Measurements from ENCODE around the gene ABHD16A. TPM values are rescaled to one million over a fixed set of nuclear protein-coding genes. Genes with fewer than 3 reads are reported as not detected.

ABHD16A gene
- total and polyA plus RNA-seq, 2 of the 13 experiments (the other 11 are each of a cell fraction or from before 2014, with no cell fraction given): 43.5 to 45.4 TPM

DNA sequence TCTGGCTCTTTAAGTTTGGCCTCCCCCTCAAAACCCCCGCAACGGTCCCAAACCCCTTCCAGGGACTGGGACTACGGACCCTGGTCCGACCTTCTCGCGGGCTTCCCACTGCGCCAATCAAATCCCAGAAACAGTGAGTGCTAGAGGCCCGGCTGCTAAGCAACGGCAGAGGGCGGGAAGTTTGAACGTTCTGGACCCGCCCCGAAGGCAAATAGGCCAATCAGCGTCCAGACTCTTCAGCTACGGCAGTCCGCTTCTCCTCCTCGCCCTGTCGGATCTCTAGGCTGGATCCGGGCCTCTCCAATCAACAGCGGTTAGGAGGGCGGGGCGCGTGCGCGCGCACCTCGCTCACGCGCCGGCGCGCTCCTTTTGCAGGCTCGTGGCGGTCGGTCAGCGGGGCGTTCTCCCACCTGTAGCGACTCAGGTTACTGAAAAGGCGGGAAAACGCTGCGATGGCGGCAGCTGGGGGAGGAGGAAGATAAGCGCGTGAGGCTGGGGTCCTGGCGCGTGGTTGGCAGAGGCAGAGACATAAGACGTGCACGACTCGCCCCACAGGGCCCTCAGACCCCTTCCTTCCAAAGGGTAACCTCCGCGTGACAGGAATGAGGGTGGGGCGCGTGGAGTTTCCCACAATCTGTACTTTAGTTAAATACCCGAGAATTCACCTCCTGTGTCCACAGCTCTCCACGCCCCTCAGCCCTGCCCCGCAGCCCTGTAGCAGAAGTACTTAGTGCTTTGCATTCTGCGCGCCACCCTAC lies 36.7 kb upstream of the ABHD16A start, which contains the start of gene MSH5 (continued):
- TF ChIP-seq, protein P1, sequence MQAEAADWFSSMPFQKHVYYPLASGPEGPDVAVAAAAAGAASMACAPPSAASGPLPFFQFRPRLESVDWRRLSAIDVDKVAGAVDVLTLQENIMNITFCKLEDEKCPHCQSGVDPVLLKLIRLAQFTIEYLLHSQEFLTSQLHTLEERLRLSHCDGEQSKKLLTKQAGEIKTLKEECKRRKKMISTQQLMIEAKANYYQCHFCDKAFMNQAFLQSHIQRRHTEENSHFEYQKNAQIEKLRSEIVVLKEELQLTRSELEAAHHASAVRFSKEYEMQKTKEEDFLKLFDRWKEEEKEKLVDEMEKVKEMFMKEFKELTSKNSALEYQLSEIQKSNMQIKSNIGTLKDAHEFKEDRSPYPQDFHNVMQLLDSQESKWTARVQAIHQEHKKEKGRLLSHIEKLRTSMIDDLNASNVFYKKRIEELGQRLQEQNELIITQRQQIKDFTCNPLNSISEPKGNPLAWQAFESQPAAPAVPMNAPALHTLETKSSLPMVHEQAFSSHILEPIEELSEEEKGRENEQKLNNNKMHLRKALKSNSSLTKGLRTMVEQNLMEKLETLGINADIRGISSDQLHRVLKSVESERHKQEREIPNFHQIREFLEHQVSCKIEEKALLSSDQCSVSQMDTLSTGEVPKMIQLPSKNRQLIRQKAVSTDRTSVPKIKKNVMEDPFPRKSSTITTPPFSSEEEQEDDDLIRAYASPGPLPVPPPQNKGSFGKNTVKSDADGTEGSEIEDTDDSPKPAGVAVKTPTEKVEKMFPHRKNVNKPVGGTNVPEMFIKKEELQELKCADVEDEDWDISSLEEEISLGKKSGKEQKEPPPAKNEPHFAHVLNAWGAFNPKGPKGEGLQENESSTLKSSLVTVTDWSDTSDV (CRISPR knock-in tag; IDR thresholded peaks at IDR 0.05): peak; percentile 96
- TF ChIP-seq, protein P2, sequence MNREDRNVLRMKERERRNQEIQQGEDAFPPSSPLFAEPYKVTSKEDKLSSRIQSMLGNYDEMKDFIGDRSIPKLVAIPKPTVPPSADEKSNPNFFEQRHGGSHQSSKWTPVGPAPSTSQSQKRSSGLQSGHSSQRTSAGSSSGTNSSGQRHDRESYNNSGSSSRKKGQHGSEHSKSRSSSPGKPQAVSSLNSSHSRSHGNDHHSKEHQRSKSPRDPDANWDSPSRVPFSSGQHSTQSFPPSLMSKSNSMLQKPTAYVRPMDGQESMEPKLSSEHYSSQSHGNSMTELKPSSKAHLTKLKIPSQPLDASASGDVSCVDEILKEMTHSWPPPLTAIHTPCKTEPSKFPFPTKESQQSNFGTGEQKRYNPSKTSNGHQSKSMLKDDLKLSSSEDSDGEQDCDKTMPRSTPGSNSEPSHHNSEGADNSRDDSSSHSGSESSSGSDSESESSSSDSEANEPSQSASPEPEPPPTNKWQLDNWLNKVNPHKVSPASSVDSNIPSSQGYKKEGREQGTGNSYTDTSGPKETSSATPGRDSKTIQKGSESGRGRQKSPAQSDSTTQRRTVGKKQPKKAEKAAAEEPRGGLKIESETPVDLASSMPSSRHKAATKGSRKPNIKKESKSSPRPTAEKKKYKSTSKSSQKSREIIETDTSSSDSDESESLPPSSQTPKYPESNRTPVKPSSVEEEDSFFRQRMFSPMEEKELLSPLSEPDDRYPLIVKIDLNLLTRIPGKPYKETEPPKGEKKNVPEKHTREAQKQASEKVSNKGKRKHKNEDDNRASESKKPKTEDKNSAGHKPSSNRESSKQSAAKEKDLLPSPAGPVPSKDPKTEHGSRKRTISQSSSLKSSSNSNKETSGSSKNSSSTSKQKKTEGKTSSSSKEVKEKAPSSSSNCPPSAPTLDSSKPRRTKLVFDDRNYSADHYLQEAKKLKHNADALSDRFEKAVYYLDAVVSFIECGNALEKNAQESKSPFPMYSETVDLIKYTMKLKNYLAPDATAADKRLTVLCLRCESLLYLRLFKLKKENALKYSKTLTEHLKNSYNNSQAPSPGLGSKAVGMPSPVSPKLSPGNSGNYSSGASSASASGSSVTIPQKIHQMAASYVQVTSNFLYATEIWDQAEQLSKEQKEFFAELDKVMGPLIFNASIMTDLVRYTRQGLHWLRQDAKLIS (CRISPR knock-in tag; IDR thresholded peaks at IDR 0.05): no peak
- TF ChIP-seq ETS1 (CRISPR knock-in tag; IDR thresholded peaks at IDR 0.05) (peak; percentile 91; the same call in 1 of the 2 replicates), ZNF251 (CRISPR knock-in tag; IDR thresholded peaks at IDR 0.05) (peak; percentile 97; the same call in 1 of the 2 replicates), ZNF530 (CRISPR knock-in tag; IDR thresholded peaks at IDR 0.05; ENCODE audit: low read depth) (no peak; the same call in none of the 2 replicates), DDIT3 (CRISPR knock-in tag; IDR thresholded peaks at IDR 0.05) (0 out of 2 replicates have a peak, but pooled peaks have one; percentile 36), ZNF12 (CRISPR knock-in tag; IDR thresholded peaks at IDR 0.05) (no peak), DNMT3B (CRISPR knock-in tag; conservative IDR thresholded peaks at IDR 0.05) (peak; percentile 93), ZNF20 (CRISPR knock-in tag; IDR thresholded peaks at IDR 0.05) (peak; percentile 91), ZNF670 (CRISPR knock-in tag; IDR thresholded peaks at IDR 0.05; ENCODE audit: borderline replicate concordance) (peak; percentile 96; the same call in 1 of the 2 replicates), ZNF138 (CRISPR knock-in tag; IDR thresholded peaks at IDR 0.05; ENCODE audit: low read depth) (peak; percentile 76; the same call in 1 of the 2 replicates)
- TF ChIP-seq, protein P3, sequence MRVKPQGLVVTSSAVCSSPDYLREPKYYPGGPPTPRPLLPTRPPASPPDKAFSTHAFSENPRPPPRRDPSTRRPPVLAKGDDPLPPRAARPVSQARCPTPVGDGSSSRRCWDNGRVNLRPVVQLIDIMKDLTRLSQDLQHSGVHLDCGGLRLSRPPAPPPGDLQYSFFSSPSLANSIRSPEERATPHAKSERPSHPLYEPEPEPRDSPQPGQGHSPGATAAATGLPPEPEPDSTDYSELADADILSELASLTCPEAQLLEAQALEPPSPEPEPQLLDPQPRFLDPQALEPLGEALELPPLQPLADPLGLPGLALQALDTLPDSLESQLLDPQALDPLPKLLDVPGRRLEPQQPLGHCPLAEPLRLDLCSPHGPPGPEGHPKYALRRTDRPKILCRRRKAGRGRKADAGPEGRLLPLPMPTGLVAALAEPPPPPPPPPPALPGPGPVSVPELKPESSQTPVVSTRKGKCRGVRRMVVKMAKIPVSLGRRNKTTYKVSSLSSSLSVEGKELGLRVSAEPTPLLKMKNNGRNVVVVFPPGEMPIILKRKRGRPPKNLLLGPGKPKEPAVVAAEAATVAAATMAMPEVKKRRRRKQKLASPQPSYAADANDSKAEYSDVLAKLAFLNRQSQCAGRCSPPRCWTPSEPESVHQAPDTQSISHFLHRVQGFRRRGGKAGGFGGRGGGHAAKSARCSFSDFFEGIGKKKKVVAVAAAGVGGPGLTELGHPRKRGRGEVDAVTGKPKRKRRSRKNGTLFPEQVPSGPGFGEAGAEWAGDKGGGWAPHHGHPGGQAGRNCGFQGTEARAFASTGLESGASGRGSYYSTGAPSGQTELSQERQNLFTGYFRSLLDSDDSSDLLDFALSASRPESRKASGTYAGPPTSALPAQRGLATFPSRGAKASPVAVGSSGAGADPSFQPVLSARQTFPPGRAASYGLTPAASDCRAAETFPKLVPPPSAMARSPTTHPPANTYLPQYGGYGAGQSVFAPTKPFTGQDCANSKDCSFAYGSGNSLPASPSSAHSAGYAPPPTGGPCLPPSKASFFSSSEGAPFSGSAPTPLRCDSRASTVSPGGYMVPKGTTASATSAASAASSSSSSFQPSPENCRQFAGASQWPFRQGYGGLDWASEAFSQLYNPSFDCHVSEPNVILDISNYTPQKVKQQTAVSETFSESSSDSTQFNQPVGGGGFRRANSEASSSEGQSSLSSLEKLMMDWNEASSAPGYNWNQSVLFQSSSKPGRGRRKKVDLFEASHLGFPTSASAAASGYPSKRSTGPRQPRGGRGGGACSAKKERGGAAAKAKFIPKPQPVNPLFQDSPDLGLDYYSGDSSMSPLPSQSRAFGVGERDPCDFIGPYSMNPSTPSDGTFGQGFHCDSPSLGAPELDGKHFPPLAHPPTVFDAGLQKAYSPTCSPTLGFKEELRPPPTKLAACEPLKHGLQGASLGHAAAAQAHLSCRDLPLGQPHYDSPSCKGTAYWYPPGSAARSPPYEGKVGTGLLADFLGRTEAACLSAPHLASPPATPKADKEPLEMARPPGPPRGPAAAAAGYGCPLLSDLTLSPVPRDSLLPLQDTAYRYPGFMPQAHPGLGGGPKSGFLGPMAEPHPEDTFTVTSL (CRISPR knock-in tag; IDR thresholded peaks at IDR 0.05; ENCODE audit: borderline replicate concordance): peak; percentile 68; the same call in 1 of the 2 replicates
